Urinary bladder (tissue), 2 donors: ENCODE measurements around the gene STK39. TPM values are rescaled to one million over a fixed set of nuclear protein-coding genes. Genes with fewer than 3 reads are reported as not detected.

Experiments
- polyA plus RNA-seq: library from polyadenylated mRNA; stranded (reverse); fragments of 200-250 nt; gene quantifications from one replicate; pipeline ENCODE4 v1.2.3, GENCODE V29; 2013
- small RNA-seq: library from RNA; depleted of rRNA; stranded (forward); fragments of <200 nt; gene quantifications from one replicate; pipeline ENCODE3, GENCODE V24; 2014
- total RNA-seq: library from RNA; depleted of rRNA; stranded (reverse); fragments of >200 nt; gene quantifications from one replicate; pipeline ENCODE4 v1.2.3, GENCODE V29; 2014
- donor health status: healthy.

STK39 gene
- total and polyA plus RNA-seq, 2 donors, result 17.5 to 37.7 TPM

Small RNA genes within 50 kb of the gene (small RNA-seq; reads per million reads assigned to genes)
- gene AC067940.1, result 0.12 reads per million

Other genes starting within 250 kb of the STK39 start
- 45.2 TPM for gene CERS6, start 208.7 kb upstream of the STK39 start, total RNA-seq
- 9.3 TPM for gene CERS6, start 208.7 kb upstream of the STK39 start, polyA plus RNA-seq